ENCODE measurements around the gene ATP2C2. TPM values are rescaled to one million over a fixed set of nuclear protein-coding genes. Genes with fewer than 3 reads are reported as not detected.

ATP2C2 gene
- total and polyA plus RNA-seq, 11 donors = 0.17 TPM; not detected in 10

GRCh38 chr16:84321932-84322331 lies 46.4 kb upstream of the ATP2C2 start:
- Histone ChIP-seq H3K27ac (no peak overlapping the region), H3K36me3 (no peaks in the 10 kb centered on the region), H3K4me1 (no peaks in the 10 kb centered on the region), H3K9me3 (peaks cover 0 to 9% (median 4%) of the 10 kb centered on the region in 12 donors), H3K27me3 (peaks cover 0 to 12% (median 0%) of the 10 kb centered on the region in 9 donors), H3K4me3 (no peak overlapping the region)
- no peak for TF ChIP-seq CTCF (IDR thresholded peaks at IDR 0.05)
- no peak for TF ChIP-seq POLR2A (IDR thresholded peaks at IDR 0.05)
- WGBS, 4 donors = 44 to 59% (median 52%) methylated on average over 4 of the region's 4 CpGs
- DNase-seq (no peak), ATAC-seq (no peak)
- intact Hi-C loops (cut with DNase I) = no loop called here

- 82 to 93% (median 84%) methylated on average over 4 of the region's 4 CpGs for WGBS, 4 donors
- H3K27me3 ChIP-seq = peaks cover 0 to 12% (median 0%) of the 10 kb centered on the region in 9 donors
- peaks cover 0 to 6% (median 3%) of the 10 kb centered on the region in 12 donors for H3K9me3 ChIP-seq
- H3K4me3 ChIP-seq = no peak overlapping the region
- no peaks in the 10 kb centered on the region for H3K36me3 ChIP-seq
- ATAC-seq (no peak), DNase-seq (no peak)
- no peak overlapping the region for H3K27ac ChIP-seq
- no peak for TF ChIP-seq POLR2A (IDR thresholded peaks at IDR 0.05)
- no peak for TF ChIP-seq CTCF (IDR thresholded peaks at IDR 0.05)
- intact Hi-C loops (cut with DNase I) = no loop called here
- no peaks in the 10 kb centered on the region for H3K4me1 ChIP-seq
Observed at GRCh38 chr16:84322749-84323148, 45.6 kb upstream of the ATP2C2 start.

GRCh38 chr16:84323606-84324005 lies 44.7 kb upstream of the ATP2C2 start:
- 84 to 90% (median 87%) methylated on average over 7 of the region's 7 CpGs for WGBS, 4 donors
- TF ChIP-seq CTCF (IDR thresholded peaks at IDR 0.05) (no peak), POLR2A (IDR thresholded peaks at IDR 0.05) (no peak)

GRCh38 chr16:84324434-84325262 lies 43.7 kb upstream of the ATP2C2 start:
- Histone ChIP-seq H3K36me3 (no peaks in the 10 kb centered on the region), H3K4me3 (no peak overlapping the region), H3K27me3 (peaks cover 0 to 12% (median 0%) of the 10 kb centered on the region in 9 donors), H3K4me1 (no peaks in the 10 kb centered on the region), H3K9me3 (no peaks in the 10 kb centered on the region), H3K27ac (no peak overlapping the region)
- ATAC-seq = no peak
- TF ChIP-seq CTCF (IDR thresholded peaks at IDR 0.05) (no peak), POLR2A (IDR thresholded peaks at IDR 0.05) (no peak)
- WGBS, 4 donors = 45 to 79% (median 46%) methylated on average over 2 of the region's 2 CpGs
- DNase-seq = no peak
- intact Hi-C loops (cut with DNase I) = no loop called here

More at GRCh38 chr16:84323606-84324005, 44.7 kb upstream of the ATP2C2 start:
- Histone ChIP-seq H3K4me3 (no peak overlapping the region), H3K27ac (no peak overlapping the region), H3K4me1 (no peaks in the 10 kb centered on the region), H3K36me3 (no peaks in the 10 kb centered on the region), H3K9me3 (no peaks in the 10 kb centered on the region), H3K27me3 (peaks cover 0 to 12% (median 0%) of the 10 kb centered on the region in 9 donors)
- DNase-seq (no peak), ATAC-seq (no peak)
- intact Hi-C loops (cut with DNase I) = no loop called here

Data from heart left ventricle (tissue), 16 donors.